DOHH2 (cell line): ENCODE data around the gene PALLD.

ENCODE experiments used
- H3F3A ChIP-seq: fragments of 200-600 bp; sonication (generic), shearing (Covaris generic); 2 replicates; pipeline ENCODE4 v1.6.0; 2016; ENCODE audit warnings: antibody characterized with exemption, mild to moderate bottlenecking; ENCODE audit not compliant: control insufficient read depth, insufficient read depth
- H3K27ac ChIP-seq: fragments of 200-600 bp; sonication (generic); 2 replicates; pipeline ENCODE4 v1.5.1; 2014; ENCODE audit warnings: low read depth, mild to moderate bottlenecking, low read length, moderate library complexity
- H3K27me3 ChIP-seq: fragments of 200-600 bp; sonication (generic); 2 replicates; pipeline ENCODE4 v1.6.1; 2014; ENCODE audit warnings: mild to moderate bottlenecking, low read length, mixed read lengths; ENCODE audit not compliant: control insufficient read depth
- H3K36me3 ChIP-seq: fragments of 200-600 bp; sonication (generic); 2 replicates; pipeline ENCODE4 v1.6.1; 2014; ENCODE audit warnings: mild to moderate bottlenecking, low read length, moderate library complexity, mixed read lengths; ENCODE audit not compliant: control insufficient read depth
- H3K4me1 ChIP-seq: fragments of 200-600 bp; sonication (generic); 2 replicates; pipeline ENCODE4 v1.6.1; 2014; ENCODE audit warnings: mild to moderate bottlenecking, low read length, mixed read lengths; ENCODE audit not compliant: control insufficient read depth
- H3K4me2 ChIP-seq: fragments of 200-600 bp; sonication (generic); 2 replicates; pipeline ENCODE4 v1.6.0; 2014; ENCODE audit warnings: mild to moderate bottlenecking, low read length, moderate library complexity
- H3K4me3 ChIP-seq: fragments of 200-600 bp; sonication (generic); 2 replicates; pipeline ENCODE4 v1.5.1; 2014; ENCODE audit warnings: mild to moderate bottlenecking, low read length, mixed read lengths
- H3K79me2 ChIP-seq: fragments of 200-600 bp; sonication (generic); 2 replicates; pipeline ENCODE4 v1.6.1; 2014; ENCODE audit warnings: mild to moderate bottlenecking, low read length, mixed read lengths; ENCODE audit not compliant: control insufficient read depth
- H3K9me2 ChIP-seq: fragments of 200-600 bp; sonication (generic); replicated peaks from 2 replicates; pipeline ENCODE4 v1.6.1; 2014; ENCODE audit warnings: mild to moderate bottlenecking, low read length, mixed read lengths; ENCODE audit not compliant: control insufficient read depth
- H3K9me3 ChIP-seq: fragments of 200-600 bp; sonication (generic); 2 replicates; pipeline ENCODE4 v1.6.1; 2014; ENCODE audit warnings: antibody characterized with exemption, low read length, mixed read lengths; ENCODE audit not compliant: control insufficient read depth, insufficient read depth
- H4K20me1 ChIP-seq: fragments of 200-600 bp; sonication (generic); 2 replicates; pipeline ENCODE4 v1.6.0; 2014; ENCODE audit warnings: low read depth, mild to moderate bottlenecking, antibody characterized with exemption, low read length, moderate library complexity; ENCODE audit not compliant: control insufficient read depth, insufficient read depth
- EZH2phosphoT487 ChIP-seq: fragments of 200-600 bp; sonication (generic); IDR thresholded peaks from 2 replicates; pipeline ENCODE4 v1.6.1; 2017; ENCODE audit warnings: borderline replicate concordance, mild to moderate bottlenecking, antibody characterized with exemption, low read length, moderate library complexity, mixed read lengths
- TF ChIP-seq, protein P1 (sequence below): fragments of 200-600 bp; sonication (generic); IDR thresholded peaks from one replicate; pipeline ENCODE4 v1.5.1; 2014; ENCODE audit warnings: antibody characterized with exemption, mild to moderate bottlenecking, low read depth, low read length; ENCODE audit not compliant: poor library complexity, severe bottlenecking

Gene PALLD

DNA sequence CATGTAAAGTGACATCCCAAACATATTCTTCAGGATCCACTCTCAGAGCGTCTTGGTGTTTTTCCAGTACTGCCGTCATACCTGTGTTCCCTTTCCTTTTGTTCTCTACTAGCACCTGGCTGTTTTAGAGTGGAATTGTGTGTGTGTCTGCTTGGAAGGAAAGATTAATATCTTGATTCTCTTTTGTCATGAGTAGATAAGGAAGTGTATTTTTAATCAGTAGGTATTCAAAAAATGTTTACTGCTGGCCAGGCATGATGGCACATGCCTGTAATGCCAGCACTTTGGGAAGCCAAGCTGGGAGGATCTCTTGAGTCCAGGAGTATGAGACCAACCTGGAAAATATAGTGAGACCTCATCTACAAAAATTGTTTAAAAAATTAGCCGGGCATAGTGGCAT lies 314.4 kb downstream of the PALLD start:
- Histone ChIP-seq H3K9me3 (no peaks in the 10 kb centered on the region), H3K4me2 (no peak overlapping the region), H3K4me3 (no peak overlapping the region), H3K27ac (no peak overlapping the region), H3K79me2 (no peaks in the 10 kb centered on the region), H3K36me3 (no peaks in the 10 kb centered on the region), H3K4me1 (no peaks in the 10 kb centered on the region), H3F3A (no peaks in the 10 kb centered on the region), H3K27me3 (0 out of 2 replicates have a peak, but pooled peaks cover 2% of the 10 kb centered on the region), H4K20me1 (no peaks in the 10 kb centered on the region), H3K9me2 (no peaks in the 10 kb centered on the region)
- TF ChIP-seq, protein P1, sequence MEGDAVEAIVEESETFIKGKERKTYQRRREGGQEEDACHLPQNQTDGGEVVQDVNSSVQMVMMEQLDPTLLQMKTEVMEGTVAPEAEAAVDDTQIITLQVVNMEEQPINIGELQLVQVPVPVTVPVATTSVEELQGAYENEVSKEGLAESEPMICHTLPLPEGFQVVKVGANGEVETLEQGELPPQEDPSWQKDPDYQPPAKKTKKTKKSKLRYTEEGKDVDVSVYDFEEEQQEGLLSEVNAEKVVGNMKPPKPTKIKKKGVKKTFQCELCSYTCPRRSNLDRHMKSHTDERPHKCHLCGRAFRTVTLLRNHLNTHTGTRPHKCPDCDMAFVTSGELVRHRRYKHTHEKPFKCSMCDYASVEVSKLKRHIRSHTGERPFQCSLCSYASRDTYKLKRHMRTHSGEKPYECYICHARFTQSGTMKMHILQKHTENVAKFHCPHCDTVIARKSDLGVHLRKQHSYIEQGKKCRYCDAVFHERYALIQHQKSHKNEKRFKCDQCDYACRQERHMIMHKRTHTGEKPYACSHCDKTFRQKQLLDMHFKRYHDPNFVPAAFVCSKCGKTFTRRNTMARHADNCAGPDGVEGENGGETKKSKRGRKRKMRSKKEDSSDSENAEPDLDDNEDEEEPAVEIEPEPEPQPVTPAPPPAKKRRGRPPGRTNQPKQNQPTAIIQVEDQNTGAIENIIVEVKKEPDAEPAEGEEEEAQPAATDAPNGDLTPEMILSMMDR, result no peak
- no peak for TF ChIP-seq EZH2phosphoT487

DNA sequence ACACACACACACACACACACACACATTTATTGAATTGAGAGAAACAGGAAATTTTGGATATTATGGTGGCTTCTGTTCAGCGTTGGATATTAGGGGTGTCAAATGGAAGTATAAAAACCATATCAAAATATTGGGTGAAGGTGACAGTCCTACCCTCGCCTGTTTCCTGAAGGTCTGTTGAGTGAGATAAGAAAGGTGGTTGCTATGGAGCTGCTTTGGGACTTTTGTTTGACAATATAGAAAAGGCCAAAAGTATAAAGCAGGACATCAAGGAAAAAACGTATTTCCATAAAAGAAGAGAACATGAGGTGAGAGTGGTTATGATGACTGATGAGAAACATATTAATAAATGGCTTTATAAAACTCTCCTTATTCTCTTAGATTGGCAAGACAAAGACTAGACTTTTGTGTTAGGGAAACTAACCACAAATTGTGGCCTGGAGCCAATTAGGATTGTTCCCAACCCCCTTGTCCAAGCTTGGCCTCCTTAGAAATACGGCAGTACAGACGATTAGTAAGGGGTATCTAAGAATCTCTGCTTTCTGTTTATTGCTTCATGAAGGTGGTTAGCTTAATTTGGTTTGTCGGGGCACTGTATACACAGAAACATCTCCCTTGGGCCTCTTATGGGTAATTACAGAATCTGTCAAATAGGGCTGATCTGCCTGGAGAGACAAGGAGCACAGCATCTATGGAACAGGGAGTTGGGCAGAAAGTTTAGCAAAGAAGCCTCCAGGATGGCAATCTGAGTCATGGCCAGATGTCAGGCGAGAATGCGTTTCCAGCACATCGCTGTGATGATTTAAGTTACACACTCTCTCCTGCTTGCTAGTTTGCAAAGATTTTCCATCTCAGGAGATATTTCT lies 315.2 kb downstream of the PALLD start:
- no peak overlapping the region for H3K27ac ChIP-seq
- H3K4me2 ChIP-seq, result no peak overlapping the region

DNA sequence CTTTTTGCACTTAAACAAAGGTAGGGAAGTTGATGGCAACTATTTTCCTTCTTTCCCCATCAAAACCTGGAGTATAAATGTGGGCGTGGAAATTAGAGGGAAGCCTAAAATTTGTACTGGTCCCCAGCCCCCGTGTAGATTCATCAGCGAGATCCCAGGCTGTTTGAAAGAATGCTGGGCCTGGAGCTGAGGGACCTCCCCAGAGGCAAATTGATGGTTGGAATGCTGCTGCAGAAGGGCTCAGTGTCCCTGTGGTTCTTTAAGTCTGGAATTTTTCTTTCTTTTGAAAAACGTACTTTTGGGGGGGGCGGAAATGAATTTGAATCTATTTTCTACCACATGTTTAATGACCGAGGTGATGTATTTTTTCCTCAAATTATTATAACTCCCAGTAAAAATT lies 316.0 kb downstream of the PALLD start:
- H3K27ac ChIP-seq, result no peak overlapping the region
- H3K4me2 ChIP-seq, result no peak overlapping the region
- H3K27me3 ChIP-seq, result peaks cover 12% of the 10 kb centered on the region
- no peaks in the 10 kb centered on the region for H3K9me3 ChIP-seq
- H3K4me3 ChIP-seq, result no peak overlapping the region
- H4K20me1 ChIP-seq, result no peaks in the 10 kb centered on the region
- H3K4me1 ChIP-seq, result no peaks in the 10 kb centered on the region
- no peaks in the 10 kb centered on the region for H3F3A ChIP-seq
- no peaks in the 10 kb centered on the region for H3K9me2 ChIP-seq
- TF ChIP-seq, protein P1, result no peak
- TF ChIP-seq EZH2phosphoT487, result no peak
- no peaks in the 10 kb centered on the region for H3K79me2 ChIP-seq
- H3K36me3 ChIP-seq, result no peaks in the 10 kb centered on the region

More for the DNA sequence above, 315.2 kb downstream of the PALLD start:
- H4K20me1 ChIP-seq, result no peaks in the 10 kb centered on the region
- H3K9me3 ChIP-seq, result no peaks in the 10 kb centered on the region
- no peaks in the 10 kb centered on the region for H3F3A ChIP-seq
- TF ChIP-seq EZH2phosphoT487, result no peak
- TF ChIP-seq, protein P1, result no peak
- H3K27me3 ChIP-seq, result peaks cover 4% of the 10 kb centered on the region
- H3K4me1 ChIP-seq, result no peaks in the 10 kb centered on the region
- H3K36me3 ChIP-seq, result no peaks in the 10 kb centered on the region
- H3K79me2 ChIP-seq, result no peaks in the 10 kb centered on the region
- H3K4me3 ChIP-seq, result no peak overlapping the region
- no peaks in the 10 kb centered on the region for H3K9me2 ChIP-seq
